ENCODE measurements around the gene PACRG. TPM values are rescaled to one million over a fixed set of nuclear protein-coding genes. Genes with fewer than 3 reads are reported as not detected.

Gene PACRG
- polyA plus RNA-seq, 3 donors = not detected

- no peaks in the 10 kb centered on the region for H3K36me3 ChIP-seq (replicated peaks in 1 of 2; ENCODE audit: control insufficient read depth in 1 of 2, insufficient read depth in 2 of 2, low read length in 2 of 2)
- H3K27ac Mint-ChIP-seq = no peak overlapping the region
- peaks cover 5% of the 10 kb centered on the region for H3K4me1 Mint-ChIP-seq
- H2AFZ ChIP-seq (ENCODE audit: insufficient read depth, low read depth, low read length, poor library complexity, severe bottlenecking) = no peak overlapping the region
- no peaks in the 10 kb centered on the region for H4K20me1 ChIP-seq (ENCODE audit: insufficient read depth, low read length)
- peak overlapping the region in 1 of 2 donors; percentile 11 for H3K4me3 Mint-ChIP-seq
- no peaks in the 10 kb centered on the region for H3K27me3 ChIP-seq (ENCODE audit: control insufficient read depth in 2 of 2, insufficient read depth in 2 of 2, low read length in 2 of 2)
- H3K27ac ChIP-seq (ENCODE audit: low read depth in 1 of 2, low read length in 2 of 2) = no peak overlapping the region
- H3K9ac ChIP-seq (ENCODE audit: insufficient read depth, low read length, poor library complexity, severe bottlenecking) = no peak overlapping the region
- 93% methylated on average over 8 of the region's 11 CpGs for WGBS (ENCODE audit: insufficient coverage)
- no peak for DNase-seq
- peaks cover 0 to 2% (median 0%) of the 10 kb centered on the region in 7 donors for H3K9me3 Mint-ChIP-seq
- H3K27me3 Mint-ChIP-seq (ENCODE audit: low read depth in 3 of 3) = peaks cover 2 to 4% (median 3%) of the 10 kb centered on the region in 3 donors
- no peaks in the 10 kb centered on the region for H3K79me2 ChIP-seq (ENCODE audit: insufficient read depth, low read length)
- intact Hi-C loops (cut with micrococcal nuclease) = loop anchor here in 1 of 2 donors (10.0 kb wide), 1 partner anchor 777 kb away; no protein-coding TSS in a partner anchor
- H3K9me3 ChIP-seq (replicated peaks in 1 of 2; ENCODE audit: control insufficient read depth in 1 of 2, insufficient read depth in 1 of 2, low read length in 2 of 2) = no peaks in the 10 kb centered on the region
- no peaks in the 10 kb centered on the region for H3K4me1 ChIP-seq (ENCODE audit: control insufficient read depth in 1 of 2, insufficient read depth in 2 of 2, low read length in 2 of 2)
- TF ChIP-seq CTCF (IDR thresholded peaks at IDR 0.05) = no peak
- no peak overlapping the region for H3K4me2 ChIP-seq (replicated peaks; ENCODE audit: extremely low read depth, low read length, poor library complexity, severe bottlenecking)
- H3K4me3 ChIP-seq (replicated peaks in 1 of 3; ENCODE audit: low read depth in 2 of 3, low read length in 3 of 3) = no peak overlapping the region
- H3K36me3 Mint-ChIP-seq = no peaks in the 10 kb centered on the region
Measured at GRCh38 chr6:163177892-163178420, 450.2 kb downstream of the PACRG start.

GRCh38 chr6:163179061-163179460 lies 451.3 kb downstream of the PACRG start:
- Histone ChIP-seq H3K27me3 (ENCODE audit: control insufficient read depth in 2 of 2, insufficient read depth in 2 of 2, low read length in 2 of 2) (no peaks in the 10 kb centered on the region), H3K4me2 (replicated peaks; ENCODE audit: extremely low read depth, low read length, poor library complexity, severe bottlenecking) (no peak overlapping the region), H3K27ac (ENCODE audit: low read depth in 1 of 2, low read length in 2 of 2) (no peak overlapping the region), H3K9ac (ENCODE audit: insufficient read depth, low read length, poor library complexity, severe bottlenecking) (no peak overlapping the region), H2AFZ (ENCODE audit: insufficient read depth, low read depth, low read length, poor library complexity, severe bottlenecking) (no peak overlapping the region), H3K4me3 (replicated peaks in 1 of 3; ENCODE audit: low read depth in 2 of 3, low read length in 3 of 3) (no peak overlapping the region), H4K20me1 (ENCODE audit: insufficient read depth, low read length) (no peaks in the 10 kb centered on the region), H3K79me2 (ENCODE audit: insufficient read depth, low read length) (no peaks in the 10 kb centered on the region), H3K9me3 (replicated peaks in 1 of 2; ENCODE audit: control insufficient read depth in 1 of 2, insufficient read depth in 1 of 2, low read length in 2 of 2) (no peaks in the 10 kb centered on the region), H3K36me3 (replicated peaks in 1 of 2; ENCODE audit: control insufficient read depth in 1 of 2, insufficient read depth in 2 of 2, low read length in 2 of 2) (no peaks in the 10 kb centered on the region), H3K4me1 (ENCODE audit: control insufficient read depth in 1 of 2, insufficient read depth in 2 of 2, low read length in 2 of 2) (no peaks in the 10 kb centered on the region)
- 82% methylated on average over 6 of the region's 9 CpGs for WGBS (ENCODE audit: insufficient coverage)
- H3K27me3 Mint-ChIP-seq (ENCODE audit: low read depth in 3 of 3) = peaks cover 2 to 4% (median 3%) of the 10 kb centered on the region in 3 donors
- H3K4me1 Mint-ChIP-seq = peaks cover 9% of the 10 kb centered on the region
- intact Hi-C loops (cut with micrococcal nuclease) = loop anchor here in 1 of 2 donors (10.0 kb wide), 1 partner anchor 776 kb away; no protein-coding TSS in a partner anchor
- TF ChIP-seq CTCF (IDR thresholded peaks at IDR 0.05) = no peak
- H3K36me3 Mint-ChIP-seq = no peaks in the 10 kb centered on the region
- no peak overlapping the region for H3K4me3 Mint-ChIP-seq
- no peak overlapping the region for H3K27ac Mint-ChIP-seq
- peaks cover 0 to 2% (median 0%) of the 10 kb centered on the region in 7 donors for H3K9me3 Mint-ChIP-seq
- no peak for DNase-seq
